Activated naive CD8-positive, alpha-beta T cell treated with anti-CD3 and anti-CD28 coated beads, Interleukin-2, amount 50 U/mL, for 24 hours (primary cell): ENCODE results near the gene NOP10.
"Not testable (repeated sequence)": the region's sequence is repeated elsewhere in the genome, so short reads cannot be mapped to it uniquely, and the experiment has no call there.

Experiments used
- ATAC-seq: fragments of 150-1000 bp; cut with Tn5 transposase; one replicate; pipeline ENCODE4 v1.10.0; 2021
- DNase-seq: peaks from one replicate; pipeline ENCODE4 v3.0.0; 2021
- H3K27ac Mint-ChIP-seq: one replicate; pipeline ENCODE4 v1.8.0; 2021; ENCODE audit warnings: mild to moderate bottlenecking, mixed read lengths
- H3K27me3 Mint-ChIP-seq: one replicate; pipeline ENCODE4 v1.8.0; 2021; ENCODE audit warnings: mixed read lengths
- H3K36me3 Mint-ChIP-seq: one replicate; pipeline ENCODE4 v1.8.0; 2021; ENCODE audit warnings: low read depth, mixed read lengths
- H3K4me1 Mint-ChIP-seq: one replicate; pipeline ENCODE4 v1.8.0; 2021; ENCODE audit warnings: mixed read lengths
- H3K4me3 Mint-ChIP-seq: one replicate; pipeline ENCODE4 v1.8.0; 2021; ENCODE audit warnings: mild to moderate bottlenecking, moderate library complexity, mixed read lengths
- H3K9me3 Mint-ChIP-seq: one replicate; pipeline ENCODE4 v1.8.0; 2021; ENCODE audit warnings: mixed read lengths

Gene NOP10

GRCh38 chr15:34365091-34365825, 22.3 kb upstream of the NOP10 start:
- DNase-seq (no peak), ATAC-seq (no peak)
- H3K4me3 Mint-ChIP-seq, result peak overlapping the region; percentile 98
- H3K27ac Mint-ChIP-seq, result peak overlapping the region; percentile 31
- H3K9me3 Mint-ChIP-seq, result no peaks in the 10 kb centered on the region
- H3K4me1 Mint-ChIP-seq, result peaks cover 38% of the 10 kb centered on the region
- peaks cover 17% of the 10 kb centered on the region for H3K36me3 Mint-ChIP-seq
- H3K27me3 Mint-ChIP-seq, result no peaks in the 10 kb centered on the region

DNA sequence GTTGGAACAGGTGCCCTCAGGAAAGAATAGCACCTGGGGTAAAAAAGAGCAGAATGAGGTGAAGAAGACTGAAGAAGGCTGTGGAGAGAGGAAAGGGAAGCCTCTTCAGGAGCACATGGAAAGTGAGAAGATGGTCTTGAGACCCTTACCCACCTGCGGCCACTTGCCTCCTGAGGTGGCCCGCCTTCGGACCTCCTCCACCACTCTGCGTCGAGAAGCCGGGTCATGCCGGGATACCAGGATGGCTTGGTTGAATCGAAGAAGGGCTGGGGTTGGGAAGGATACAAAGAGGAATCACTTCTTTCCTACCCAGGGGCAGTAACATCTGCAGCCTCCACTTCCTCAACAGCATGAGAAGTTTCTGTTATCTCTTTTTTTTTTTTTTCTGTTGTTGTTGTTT, 21.1 kb upstream of the NOP10 start:
- Mint-ChIP-seq H3K27me3 (no peaks in the 10 kb centered on the region), H3K4me3 (no peak overlapping the region), H3K4me1 (peaks cover 29% of the 10 kb centered on the region), H3K27ac (no peak overlapping the region), H3K9me3 (no peaks in the 10 kb centered on the region), H3K36me3 (peaks cover 21% of the 10 kb centered on the region)
- DNase-seq (no peak), ATAC-seq (no peak)

DNA sequence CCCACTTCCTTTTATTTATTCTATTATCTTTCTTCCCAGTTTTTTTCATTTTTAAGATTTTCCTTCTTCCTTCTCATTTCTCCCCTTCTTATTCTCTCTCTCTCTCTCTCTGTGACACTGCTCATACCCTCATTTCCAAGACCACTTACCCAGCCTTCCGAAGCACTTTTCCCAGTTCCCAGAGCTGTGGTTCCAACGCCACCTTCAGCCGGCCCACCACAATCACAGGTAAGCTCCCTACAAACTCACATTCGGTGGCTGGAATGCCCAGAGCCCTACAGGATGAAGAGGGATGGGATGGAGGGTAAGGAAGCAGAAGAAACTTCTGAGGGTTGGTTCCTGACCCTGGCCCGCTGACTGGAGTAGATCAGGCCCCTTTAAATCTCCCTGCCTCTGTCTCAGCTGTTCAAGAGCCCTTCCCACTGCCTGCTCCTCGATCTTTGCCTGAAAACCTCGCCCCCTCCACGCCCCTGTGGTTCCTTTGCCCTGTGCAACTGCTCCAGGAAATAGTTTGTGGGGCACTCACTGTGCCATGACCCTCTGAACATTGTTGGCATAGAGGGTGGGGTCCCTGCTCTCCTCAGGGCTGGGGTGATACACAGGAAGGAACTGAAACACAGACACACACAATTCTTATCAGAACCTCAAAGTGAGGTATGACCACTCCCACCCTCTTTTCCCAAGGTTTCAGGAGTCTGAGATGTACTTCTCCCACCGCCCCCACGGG, 19.3 kb upstream of the NOP10 start:
- no peak for ATAC-seq
- no peak for DNase-seq
- peaks cover 23% of the 10 kb centered on the region for H3K4me1 Mint-ChIP-seq
- no peak overlapping the region for H3K27ac Mint-ChIP-seq
- no peaks in the 10 kb centered on the region for H3K27me3 Mint-ChIP-seq
- no peaks in the 10 kb centered on the region for H3K9me3 Mint-ChIP-seq
- H3K4me3 Mint-ChIP-seq, result no peak overlapping the region
- peaks cover 32% of the 10 kb centered on the region for H3K36me3 Mint-ChIP-seq

GRCh38 chr15:34361278-34361677, 18.3 kb upstream of the NOP10 start:
- ATAC-seq (no peak), DNase-seq (no peak)
- no peak overlapping the region for H3K27ac Mint-ChIP-seq
- H3K4me1 Mint-ChIP-seq, result peaks cover 19% of the 10 kb centered on the region
- no peaks in the 10 kb centered on the region for H3K27me3 Mint-ChIP-seq
- H3K4me3 Mint-ChIP-seq, result no peak overlapping the region
- peaks cover 32% of the 10 kb centered on the region for H3K36me3 Mint-ChIP-seq
- no peaks in the 10 kb centered on the region for H3K9me3 Mint-ChIP-seq

DNA sequence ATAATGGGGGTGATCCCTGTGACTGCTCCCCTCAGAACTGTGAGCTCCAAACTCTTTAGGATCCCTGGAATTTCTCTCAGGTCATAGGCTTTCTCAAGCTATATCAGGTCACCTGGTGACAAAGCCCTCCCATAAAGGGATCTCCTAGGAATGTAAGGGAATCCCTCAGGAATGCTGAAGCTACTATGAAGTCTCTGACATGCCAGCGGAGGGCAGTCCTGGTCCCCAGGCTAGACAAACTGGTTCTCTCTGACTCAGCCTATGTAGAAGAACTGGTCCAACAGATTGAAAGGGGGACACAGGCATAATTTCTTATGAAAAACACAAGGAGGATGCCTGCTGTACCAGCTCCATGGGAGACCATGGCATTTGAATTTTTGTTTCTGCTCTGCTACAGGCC, 17.4 kb upstream of the NOP10 start:
- H3K27ac Mint-ChIP-seq, result no peak overlapping the region
- ATAC-seq (no peak), DNase-seq (no peak)
- H3K4me3 Mint-ChIP-seq, result no peak overlapping the region
- no peaks in the 10 kb centered on the region for H3K27me3 Mint-ChIP-seq
- H3K36me3 Mint-ChIP-seq, result peaks cover 32% of the 10 kb centered on the region
- peaks cover 9% of the 10 kb centered on the region for H3K4me1 Mint-ChIP-seq
- H3K9me3 Mint-ChIP-seq, result no peaks in the 10 kb centered on the region

GRCh38 chr15:34359416-34359815, 16.5 kb upstream of the NOP10 start:
- Mint-ChIP-seq H3K36me3 (peaks cover 28% of the 10 kb centered on the region), H3K4me1 (peaks cover 3% of the 10 kb centered on the region), H3K27ac (no peak overlapping the region), H3K4me3 (no peak overlapping the region), H3K9me3 (no peaks in the 10 kb centered on the region), H3K27me3 (no peaks in the 10 kb centered on the region)
- ATAC-seq (no peak), DNase-seq (no peak)

DNA sequence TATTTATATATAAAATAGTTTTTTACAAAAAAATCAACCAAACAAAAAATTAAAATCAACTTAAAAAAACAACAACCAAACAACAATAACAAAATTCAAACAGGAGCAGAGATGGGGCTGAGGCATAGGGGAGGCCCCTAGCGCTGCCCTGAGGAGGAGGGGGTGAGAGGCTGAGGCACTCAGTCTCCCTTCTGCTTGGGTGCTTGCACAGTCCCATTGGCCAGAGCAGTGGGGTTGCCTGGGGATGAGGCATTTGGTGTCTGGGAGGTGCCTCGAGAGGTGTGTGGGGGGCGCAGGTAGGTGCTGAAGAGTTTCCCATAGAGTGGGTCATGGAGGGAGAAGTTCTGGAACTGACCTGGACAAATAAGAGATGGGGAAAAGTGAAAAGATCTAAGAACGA, 16.0 kb upstream of the NOP10 start:
- no peak for ATAC-seq
- Mint-ChIP-seq H3K27ac (no peak overlapping the region), H3K9me3 (no peaks in the 10 kb centered on the region), H3K4me3 (no peak overlapping the region), H3K27me3 (no peaks in the 10 kb centered on the region), H3K4me1 (peaks cover 3% of the 10 kb centered on the region), H3K36me3 (peaks cover 28% of the 10 kb centered on the region)
- no peak for DNase-seq

DNA sequence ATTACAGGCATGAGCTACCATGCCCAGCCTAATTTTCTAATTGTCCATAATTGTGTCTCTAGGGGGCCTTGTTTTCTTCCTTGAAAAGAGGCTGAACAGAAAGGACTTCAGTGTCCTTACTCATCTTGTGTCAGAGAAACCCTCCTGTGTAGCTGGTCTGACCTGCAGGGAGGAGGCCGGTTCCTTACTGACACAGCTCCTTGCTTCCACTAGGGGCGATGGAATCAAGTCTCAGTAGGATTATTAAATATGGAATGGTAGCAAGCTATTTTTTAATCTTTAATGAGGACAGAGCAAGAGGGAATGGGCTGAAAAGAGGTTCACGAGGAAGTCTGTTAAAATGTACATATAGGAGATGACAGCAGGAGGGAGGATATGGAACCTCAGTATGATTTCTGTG, 15.4 kb upstream of the NOP10 start:
- Mint-ChIP-seq H3K27me3 (no peaks in the 10 kb centered on the region), H3K36me3 (peaks cover 25% of the 10 kb centered on the region), H3K9me3 (no peaks in the 10 kb centered on the region), H3K27ac (no peak overlapping the region), H3K4me1 (peaks cover 3% of the 10 kb centered on the region), H3K4me3 (no peak overlapping the region)
- ATAC-seq (no peak), DNase-seq (no peak)

DNA sequence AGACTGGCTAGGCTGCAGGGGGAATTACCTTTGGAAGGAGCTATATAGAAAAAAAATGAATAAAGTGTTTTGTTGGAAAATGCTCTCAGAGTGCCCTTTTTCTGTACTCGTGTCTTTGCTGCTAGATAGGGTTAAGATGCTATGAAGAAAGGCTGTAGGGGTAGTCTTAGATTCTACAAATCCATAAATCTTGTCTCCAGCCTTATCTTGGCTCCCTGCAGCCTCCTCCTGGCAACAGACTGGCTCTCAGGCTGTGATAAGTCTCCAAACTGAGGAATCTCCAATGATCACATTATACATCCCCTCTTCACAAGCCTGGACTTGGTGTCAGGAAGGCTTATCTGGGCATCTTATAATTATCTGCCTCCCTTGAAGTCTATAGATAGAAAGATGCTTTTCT, 14.7 kb upstream of the NOP10 start:
- peaks cover 22% of the 10 kb centered on the region for H3K36me3 Mint-ChIP-seq
- no peak overlapping the region for H3K4me3 Mint-ChIP-seq
- no peaks in the 10 kb centered on the region for H3K4me1 Mint-ChIP-seq
- no peaks in the 10 kb centered on the region for H3K27me3 Mint-ChIP-seq
- ATAC-seq (no peak), DNase-seq (no peak)
- H3K27ac Mint-ChIP-seq, result no peak overlapping the region
- no peaks in the 10 kb centered on the region for H3K9me3 Mint-ChIP-seq

DNA sequence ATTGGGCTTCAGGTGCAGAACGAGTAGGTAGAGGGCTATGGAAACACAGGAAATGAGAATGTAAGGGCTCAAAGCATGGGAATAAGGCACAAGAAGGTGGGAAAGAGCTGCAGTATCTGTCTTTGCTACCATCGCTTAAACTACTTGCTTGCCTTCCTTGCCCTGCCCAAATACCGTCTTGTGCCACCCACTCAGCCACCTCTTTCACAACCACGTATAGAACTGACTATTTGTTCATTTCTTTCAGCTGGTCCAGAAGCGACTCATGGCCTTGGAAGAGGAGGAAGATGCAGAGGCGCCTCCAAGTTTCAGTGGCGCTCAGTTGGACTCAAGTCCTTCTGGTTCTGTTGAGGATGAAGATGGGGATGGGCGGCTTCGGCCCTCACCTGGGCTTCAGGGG, 12.3 kb upstream of the NOP10 start:
- no peaks in the 10 kb centered on the region for H3K9me3 Mint-ChIP-seq
- no peak for DNase-seq
- no peaks in the 10 kb centered on the region for H3K4me1 Mint-ChIP-seq
- H3K36me3 Mint-ChIP-seq, result peaks cover 17% of the 10 kb centered on the region
- no peak overlapping the region for H3K27ac Mint-ChIP-seq
- H3K4me3 Mint-ChIP-seq, result no peak overlapping the region
- H3K27me3 Mint-ChIP-seq, result no peaks in the 10 kb centered on the region
- ATAC-seq, result no peak

DNA sequence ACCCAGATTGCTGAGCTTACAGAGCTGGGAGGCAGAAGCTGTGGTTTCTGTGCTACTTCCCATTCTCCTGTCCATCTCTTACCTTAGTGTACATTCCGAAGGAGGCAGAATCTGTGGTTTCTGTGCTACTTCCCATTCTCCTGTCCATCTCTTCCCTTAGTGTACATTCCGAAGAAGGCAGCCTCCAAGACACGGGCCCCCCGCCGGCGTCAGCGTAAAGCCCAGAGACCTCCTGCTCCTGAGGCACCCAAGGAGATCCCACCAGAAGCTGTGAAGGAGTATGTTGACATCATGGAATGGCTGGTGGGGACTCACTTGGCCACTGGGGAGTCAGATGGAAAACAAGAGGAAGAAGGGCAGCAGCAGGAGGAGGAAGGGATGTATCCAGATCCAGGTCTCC, 11.3 kb upstream of the NOP10 start:
- H3K9me3 Mint-ChIP-seq, result no peaks in the 10 kb centered on the region
- peaks cover 16% of the 10 kb centered on the region for H3K36me3 Mint-ChIP-seq
- no peak overlapping the region for H3K4me3 Mint-ChIP-seq
- H3K4me1 Mint-ChIP-seq, result no peaks in the 10 kb centered on the region
- DNase-seq, result no peak
- no peaks in the 10 kb centered on the region for H3K27me3 Mint-ChIP-seq
- H3K27ac Mint-ChIP-seq, result no peak overlapping the region
- no peak for ATAC-seq

- DNase-seq (no peak), ATAC-seq (no peak)
- H3K27ac Mint-ChIP-seq, result no peak overlapping the region
- no peaks in the 10 kb centered on the region for H3K9me3 Mint-ChIP-seq
- no peak overlapping the region for H3K4me3 Mint-ChIP-seq
- H3K4me1 Mint-ChIP-seq, result no peaks in the 10 kb centered on the region
- H3K27me3 Mint-ChIP-seq, result no peaks in the 10 kb centered on the region
- peaks cover 12% of the 10 kb centered on the region for H3K36me3 Mint-ChIP-seq
These were observed 10.7 kb upstream of the NOP10 start for GRCh38 chr15:34353627-34354026.

DNA sequence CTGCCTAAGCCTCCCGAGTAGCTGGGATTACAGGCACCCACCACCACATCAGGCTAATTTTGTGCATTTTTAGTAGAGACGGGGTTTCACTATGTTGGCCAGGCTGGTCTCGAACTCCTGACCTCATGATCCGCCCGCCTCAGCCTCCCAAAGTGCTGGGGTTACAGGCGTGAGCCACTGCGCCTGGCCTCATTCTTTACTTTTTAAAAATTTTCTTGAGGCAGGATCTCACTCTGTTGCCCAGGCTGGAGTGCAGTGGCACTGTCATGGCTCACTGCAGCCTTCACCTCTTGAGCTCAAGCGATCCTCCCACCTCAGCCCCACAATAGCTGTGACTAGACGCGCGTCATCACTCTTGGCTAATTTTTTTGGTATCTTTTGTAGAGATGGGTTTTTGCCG, 10.1 kb upstream of the NOP10 start:
- H3K9me3 Mint-ChIP-seq, DNase-seq, H3K4me3 Mint-ChIP-seq, H3K27me3 Mint-ChIP-seq, H3K36me3 Mint-ChIP-seq, ATAC-seq, H3K27ac Mint-ChIP-seq, H3K4me1 Mint-ChIP-seq: not testable (repeated sequence)

DNA sequence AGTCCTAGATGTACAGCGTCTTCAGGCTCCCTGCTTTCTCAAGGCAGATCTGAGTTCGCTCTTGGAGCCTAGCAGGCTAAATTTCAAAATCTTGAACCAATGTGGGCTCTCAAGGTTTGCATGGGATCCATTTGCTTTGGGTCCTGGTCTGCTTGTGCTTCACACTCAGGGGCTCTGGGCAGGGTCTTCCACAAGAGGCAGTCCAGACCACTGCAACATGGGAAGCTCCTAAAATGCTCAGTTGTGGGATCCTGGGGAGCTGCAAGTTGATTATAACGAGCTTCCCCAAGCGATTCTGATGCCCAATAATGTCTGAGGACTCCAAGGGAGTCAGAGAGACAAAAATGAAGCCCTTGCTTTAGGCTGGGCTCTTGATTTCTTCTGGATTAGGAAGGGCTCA, 6.8 kb upstream of the NOP10 start:
- H3K9me3 Mint-ChIP-seq, result no peaks in the 10 kb centered on the region
- no peak overlapping the region for H3K27ac Mint-ChIP-seq
- ATAC-seq (no peak), DNase-seq (no peak)
- no peaks in the 10 kb centered on the region for H3K4me1 Mint-ChIP-seq
- H3K36me3 Mint-ChIP-seq, result peaks cover 3% of the 10 kb centered on the region
- H3K27me3 Mint-ChIP-seq, result no peaks in the 10 kb centered on the region
- no peak overlapping the region for H3K4me3 Mint-ChIP-seq

- Mint-ChIP-seq H3K36me3 (peaks cover 3% of the 10 kb centered on the region), H3K4me3 (no peak overlapping the region), H3K27me3 (no peaks in the 10 kb centered on the region), H3K27ac (no peak overlapping the region), H3K4me1 (no peaks in the 10 kb centered on the region), H3K9me3 (no peaks in the 10 kb centered on the region)
- no peak for DNase-seq
- ATAC-seq, result no peak
These were observed 5.9 kb upstream of the NOP10 start for GRCh38 chr15:34348735-34349300.
